Measurements from ENCODE around the gene BEAN1. TPM values are rescaled to one million over a fixed set of nuclear protein-coding genes. Genes with fewer than 3 reads are reported as not detected.

BEAN1 gene
- total and polyA plus RNA-seq, 9 of the 15 experiments (the other 6 are each of a cell fraction or from before 2014, with no cell fraction given) = not detected

DNA sequence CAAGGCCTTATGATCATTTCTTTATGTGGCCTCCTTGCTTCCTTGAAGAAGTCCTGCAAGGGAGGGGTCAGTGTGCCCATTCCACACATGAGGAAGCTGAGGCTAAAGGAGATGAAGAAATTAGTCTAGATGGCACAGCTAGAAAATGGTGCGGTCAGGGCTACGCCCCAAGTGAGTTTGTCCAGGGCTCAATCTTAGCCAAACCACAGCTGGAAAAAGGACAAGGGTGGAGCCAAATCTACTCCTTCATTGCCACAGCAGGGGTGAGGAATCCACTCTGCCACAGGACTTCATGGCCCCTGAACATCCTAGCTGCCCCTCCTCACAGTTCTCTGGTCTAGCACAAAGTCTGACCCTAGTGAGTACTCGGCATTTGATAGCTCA lies 16.2 kb downstream of the BEAN1 start (continued):
- TF ChIP-seq, protein P1, sequence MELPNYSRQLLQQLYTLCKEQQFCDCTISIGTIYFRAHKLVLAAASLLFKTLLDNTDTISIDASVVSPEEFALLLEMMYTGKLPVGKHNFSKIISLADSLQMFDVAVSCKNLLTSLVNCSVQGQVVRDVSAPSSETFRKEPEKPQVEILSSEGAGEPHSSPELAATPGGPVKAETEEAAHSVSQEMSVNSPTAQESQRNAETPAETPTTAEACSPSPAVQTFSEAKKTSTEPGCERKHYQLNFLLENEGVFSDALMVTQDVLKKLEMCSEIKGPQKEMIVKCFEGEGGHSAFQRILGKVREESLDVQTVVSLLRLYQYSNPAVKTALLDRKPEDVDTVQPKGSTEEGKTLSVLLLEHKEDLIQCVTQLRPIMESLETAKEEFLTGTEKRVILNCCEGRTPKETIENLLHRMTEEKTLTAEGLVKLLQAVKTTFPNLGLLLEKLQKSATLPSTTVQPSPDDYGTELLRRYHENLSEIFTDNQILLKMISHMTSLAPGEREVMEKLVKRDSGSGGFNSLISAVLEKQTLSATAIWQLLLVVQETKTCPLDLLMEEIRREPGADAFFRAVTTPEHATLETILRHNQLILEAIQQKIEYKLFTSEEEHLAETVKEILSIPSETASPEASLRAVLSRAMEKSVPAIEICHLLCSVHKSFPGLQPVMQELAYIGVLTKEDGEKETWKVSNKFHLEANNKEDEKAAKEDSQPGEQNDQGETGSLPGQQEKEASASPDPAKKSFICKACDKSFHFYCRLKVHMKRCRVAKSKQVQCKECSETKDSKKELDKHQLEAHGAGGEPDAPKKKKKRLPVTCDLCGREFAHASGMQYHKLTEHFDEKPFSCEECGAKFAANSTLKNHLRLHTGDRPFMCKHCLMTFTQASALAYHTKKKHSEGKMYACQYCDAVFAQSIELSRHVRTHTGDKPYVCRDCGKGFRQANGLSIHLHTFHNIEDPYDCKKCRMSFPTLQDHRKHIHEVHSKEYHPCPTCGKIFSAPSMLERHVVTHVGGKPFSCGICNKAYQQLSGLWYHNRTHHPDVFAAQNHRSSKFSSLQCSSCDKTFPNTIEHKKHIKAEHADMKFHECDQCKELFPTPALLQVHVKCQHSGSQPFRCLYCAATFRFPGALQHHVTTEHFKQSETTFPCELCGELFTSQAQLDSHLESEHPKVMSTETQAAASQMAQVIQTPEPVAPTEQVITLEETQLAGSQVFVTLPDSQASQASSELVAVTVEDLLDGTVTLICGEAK (IDR thresholded peaks at IDR 0.05) = no peak
- TF ChIP-seq, protein P1 (CRISPR knock-in tag; IDR thresholded peaks at IDR 0.05) = no peak
- no peak for TF ChIP-seq ZNF444 (CRISPR knock-in tag; IDR thresholded peaks at IDR 0.05)
- no peak for TF ChIP-seq PML (IDR thresholded peaks at IDR 0.05; ENCODE audit: low read length)
- no peak for TF ChIP-seq ILK (tag; IDR thresholded peaks at IDR 0.05; ENCODE audit: borderline replicate concordance, low read depth)
- TF ChIP-seq, protein P2, sequence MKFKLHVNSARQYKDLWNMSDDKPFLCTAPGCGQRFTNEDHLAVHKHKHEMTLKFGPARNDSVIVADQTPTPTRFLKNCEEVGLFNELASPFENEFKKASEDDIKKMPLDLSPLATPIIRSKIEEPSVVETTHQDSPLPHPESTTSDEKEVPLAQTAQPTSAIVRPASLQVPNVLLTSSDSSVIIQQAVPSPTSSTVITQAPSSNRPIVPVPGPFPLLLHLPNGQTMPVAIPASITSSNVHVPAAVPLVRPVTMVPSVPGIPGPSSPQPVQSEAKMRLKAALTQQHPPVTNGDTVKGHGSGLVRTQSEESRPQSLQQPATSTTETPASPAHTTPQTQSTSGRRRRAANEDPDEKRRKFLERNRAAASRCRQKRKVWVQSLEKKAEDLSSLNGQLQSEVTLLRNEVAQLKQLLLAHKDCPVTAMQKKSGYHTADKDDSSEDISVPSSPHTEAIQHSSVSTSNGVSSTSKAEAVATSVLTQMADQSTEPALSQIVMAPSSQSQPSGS (CRISPR knock-in tag; IDR thresholded peaks at IDR 0.05) = no peak

All from K562 (cell line).